IMR-90 (cell line): ENCODE data around the gene AQP12B. TPM values are rescaled to one million over a fixed set of nuclear protein-coding genes. Genes with fewer than 3 reads are reported as not detected.

Experiments used
- ATAC-seq: fragments of 200-7000 bp; cut with Tn5 transposase; 2 replicates; pipeline ENCODE4 v1.9.1; 2020; ENCODE audit warnings: low read depth, mild to moderate bottlenecking, moderate library complexity
- BruUV-seq: library from RNA; stranded (reverse); fragments of 400-500 nt; replicated peaks from 2 replicates; lab custom pipeline; 2021; lab: Mats Ljungman, UMichigan
- CTCF ChIA-PET: fragments of 300-600 bp; formaldehyde crosslinking; extraction: SDS; loops from one replicate; lab custom pipeline; 2021; ENCODE audit warnings: antibody characterized with exemption; lab: Yijun Ruan, JAX
- POLR2A ChIA-PET: fragments of 300-600 bp; sonication (Branson Sonifier 250); formaldehyde crosslinking; loops from one replicate; lab custom pipeline; 2022; ENCODE audit warnings: antibody characterized with exemption; ENCODE audit not compliant: unreplicated experiment; lab: Charles Lee
- DNase-seq: peaks from one replicate; pipeline ENCODE4 v3.0.0; 2013
- H2AFZ ChIP-seq: replicated peaks from 2 replicates; pipeline ENCODE3; 2013; ENCODE audit warnings: low read length, mild to moderate bottlenecking; ENCODE audit not compliant: poor library complexity
- H2AK5ac ChIP-seq: 2 replicates; pipeline ENCODE4 v1.6.1; 2013; ENCODE audit warnings: low read depth, low read length, inconsistent platforms
- H2AK9ac ChIP-seq: replicated peaks from 2 replicates; pipeline ENCODE3; 2013; ENCODE audit warnings: mild to moderate bottlenecking, low read depth, low read length, moderate library complexity; ENCODE audit not compliant: poor library complexity
- H2BK120ac ChIP-seq: 2 replicates; pipeline ENCODE4 v1.6.1; 2013; ENCODE audit warnings: low read depth, low read length, inconsistent platforms
- H2BK15ac ChIP-seq: 3 replicates; pipeline ENCODE4 v1.6.1; 2013; ENCODE audit warnings: low read depth, low read length, inconsistent platforms
- H2BK20ac ChIP-seq: 2 replicates; pipeline ENCODE4 v1.6.1; 2013; ENCODE audit warnings: low read depth, mild to moderate bottlenecking, inconsistent platforms, low read length, moderate library complexity
- H2BK5ac ChIP-seq: 2 replicates; pipeline ENCODE4 v1.6.1; 2013; ENCODE audit warnings: mild to moderate bottlenecking, low read depth, low read length, inconsistent platforms; ENCODE audit not compliant: poor library complexity, severe bottlenecking
- H3K14ac ChIP-seq: replicated peaks from 2 replicates; pipeline ENCODE4 v1.6.1; 2013; ENCODE audit warnings: low read depth, low read length, inconsistent platforms
- H3K18ac ChIP-seq: 2 replicates; pipeline ENCODE4 v1.6.1; 2013; ENCODE audit warnings: low read depth, low read length, control low read depth
- H3K23ac ChIP-seq: 2 replicates; pipeline ENCODE4 v1.6.1; 2013; ENCODE audit warnings: low read depth, low read length, inconsistent platforms
- H3K27ac ChIP-seq: 2 replicates; pipeline ENCODE4 v1.5.1; 2013; ENCODE audit warnings: mild to moderate bottlenecking, control low read depth, low read length; ENCODE audit not compliant: insufficient read depth
- H3K27me3 ChIP-seq: 2 replicates; pipeline ENCODE4 v1.6.1; 2013; ENCODE audit warnings: low read length; ENCODE audit not compliant: control insufficient read depth, insufficient read depth
- H3K36me3 ChIP-seq: 2 replicates; pipeline ENCODE4 v1.6.1; 2013; ENCODE audit warnings: low read length, mixed read lengths; ENCODE audit not compliant: control insufficient read depth, insufficient read depth
- H3K4ac ChIP-seq: 2 replicates; pipeline ENCODE4 v1.6.1; 2013; ENCODE audit warnings: low read depth, low read length, inconsistent platforms
- H3K4me1 ChIP-seq: 2 replicates; pipeline ENCODE4 v1.6.1; 2013; ENCODE audit warnings: low read length, mixed read lengths; ENCODE audit not compliant: control insufficient read depth, insufficient read depth
- H3K4me2 ChIP-seq: 2 replicates; pipeline ENCODE4 v1.6.1; 2013; ENCODE audit warnings: low read depth, mild to moderate bottlenecking, control low read depth, low read length, moderate library complexity
- H3K4me3 ChIP-seq: 2 replicates; pipeline ENCODE4 v1.5.1; 2013; ENCODE audit warnings: low read depth, mild to moderate bottlenecking, control low read depth, low read length, moderate library complexity; ENCODE audit not compliant: insufficient read depth
- H3K56ac ChIP-seq: 2 replicates; pipeline ENCODE4 v1.6.1; 2013; ENCODE audit warnings: low read length, inconsistent platforms; ENCODE audit not compliant: insufficient read depth; ENCODE audit errors: extremely low read depth
- H3K79me1 ChIP-seq, 2 experiments: 2 replicates each; pipeline ENCODE4 v1.6.1; 2013; ENCODE audit warnings: low read length in 2 of 2, inconsistent platforms in 1 of 2, low read depth in 1 of 2
- H3K9ac ChIP-seq: 2 replicates; pipeline ENCODE4 v1.6.1; 2013; ENCODE audit warnings: low read depth, low read length, control low read depth
- H3K9me1 ChIP-seq: 2 replicates; pipeline ENCODE4 v1.6.1; 2013; ENCODE audit warnings: low read length, inconsistent platforms; ENCODE audit not compliant: insufficient read depth
- H3K9me3 ChIP-seq: 2 replicates; pipeline ENCODE4 v1.6.1; 2013; ENCODE audit warnings: low read length; ENCODE audit not compliant: control insufficient read depth, insufficient read depth
- H4K20me1 ChIP-seq: 2 replicates; pipeline ENCODE4 v1.6.1; 2013; ENCODE audit warnings: low read length, inconsistent platforms; ENCODE audit not compliant: insufficient read depth
- H4K5ac ChIP-seq: 2 replicates; pipeline ENCODE4 v1.6.1; 2013; ENCODE audit warnings: mild to moderate bottlenecking, low read depth, low read length, control low read depth
- H4K8ac ChIP-seq, 2 experiments: 2 replicates each; pipeline ENCODE4 v1.6.1; 2013; ENCODE audit warnings: low read depth in 2 of 2, low read length in 2 of 2, control low read depth in 1 of 2, inconsistent platforms in 1 of 2
- H4K91ac ChIP-seq: 2 replicates; pipeline ENCODE4 v1.6.1; 2013; ENCODE audit warnings: low read depth, low read length, inconsistent platforms; ENCODE audit not compliant: insufficient read depth
- BHLHE40 ChIP-seq: fragments of 150-350 bp; IDR thresholded peaks from 2 replicates; pipeline ENCODE4 v1.6.1; 2016; ENCODE audit warnings: mild to moderate bottlenecking, low read depth, low read length
- CEBPB ChIP-seq: IDR thresholded peaks from 2 replicates; pipeline ENCODE4 v1.6.1; 2012; ENCODE audit warnings: low read depth, low read length, improper control_type of control experiment
- FOS ChIP-seq: fragments of 150-350 bp; IDR thresholded peaks from 2 replicates; pipeline ENCODE4 v1.6.1; 2016; ENCODE audit warnings: low read depth, low read length
- MAFK ChIP-seq: IDR thresholded peaks from 2 replicates; pipeline ENCODE4 v1.6.1; 2012; ENCODE audit warnings: low read depth, low read length, improper control_type of control experiment
- MAZ ChIP-seq: IDR thresholded peaks from 2 replicates; pipeline ENCODE4 v1.6.1; 2012; ENCODE audit warnings: low read depth, mild to moderate bottlenecking, low read length, improper control_type of control experiment, moderate library complexity, borderline replicate concordance
- MXI1 ChIP-seq: IDR thresholded peaks from 2 replicates; pipeline ENCODE4 v1.6.1; 2012; ENCODE audit warnings: low read depth, mild to moderate bottlenecking, low read length, moderate library complexity, borderline replicate concordance
- NFE2L2 ChIP-seq: fragments of 150-350 bp; IDR thresholded peaks from 2 replicates; pipeline ENCODE4 v1.6.1; 2016; ENCODE audit warnings: low read depth, mild to moderate bottlenecking, low read length
- POLR2A ChIP-seq: IDR thresholded peaks from 2 replicates; pipeline ENCODE4 v1.6.1; 2012; ENCODE audit warnings: mild to moderate bottlenecking, low read depth, low read length
- RAD21 ChIP-seq: IDR thresholded peaks from 2 replicates; pipeline ENCODE4 v1.6.1; 2012; ENCODE audit warnings: low read length, improper control_type of control experiment
- RCOR1 ChIP-seq: IDR thresholded peaks from 2 replicates; pipeline ENCODE4 v1.6.1; 2012; ENCODE audit warnings: mild to moderate bottlenecking, low read length, improper control_type of control experiment; ENCODE audit not compliant: insufficient replicate concordance
- RFX5 ChIP-seq: IDR thresholded peaks from 2 replicates; pipeline ENCODE4 v1.8.0; 2012; ENCODE audit warnings: low read depth, mild to moderate bottlenecking, low read length, moderate library complexity
- SMC3 ChIP-seq: fragments of 150-350 bp; IDR thresholded peaks from 2 replicates; pipeline ENCODE4 v1.6.1; 2016; ENCODE audit warnings: low read depth, mild to moderate bottlenecking, antibody characterized with exemption, low read length, moderate library complexity
- WGBS, 2 experiments: methylation state at CpG; one replicate each; pipeline versions ENCODE4 v1.1.5 to v1.1.7; 2013; ENCODE audit warnings: missing lambda C conversion rate in 2 of 2; ENCODE audit not compliant: insufficient read length in 1 of 2; ENCODE audit errors: extremely low coverage in 2 of 2; 5-methylcytosine and 5-hydroxymethylcytosine counted together
- dilution Hi-C: fragments of 300-500 bp; cut with HindIII; formaldehyde crosslinking; loops from one replicate; pipeline ENCODE4 v1.14.3; 2018; ENCODE audit warnings: low sequenced_read_pairs; ENCODE audit not compliant: unreplicated experiment
- in situ Hi-C: fragments of 300-500 bp; cut with MboI; formaldehyde crosslinking; loops from 3 replicates; pipeline ENCODE4 v1.14.3; 2019; ENCODE audit warnings: low sequenced_read_pairs, inconsistent platforms, mixed read lengths
- intact Hi-C: fragments of 100-400 bp; cut with micrococcal nuclease; formaldehyde crosslinking; loops from 2 replicates; pipeline ENCODE4 v1.10.0; 2022
- polyA plus RNA-seq, 3 experiments: library from polyadenylated mRNA; depleted of rRNA; stranded (reverse); fragments of >200 nt; gene quantifications; 2 replicates each; pipeline ENCODE4 v1.2.3, GENCODE V29; 2012; ENCODE audit warnings: low replicate concordance in 1 of 3
- total RNA-seq: library from RNA; depleted of rRNA; stranded (reverse); fragments of >200 nt; gene quantifications from 2 replicates; pipeline ENCODE4 v1.2.3, GENCODE V29; 2012
- TF ChIP-seq, protein P1 (sequence below): fragments of 150-350 bp; IDR thresholded peaks from 2 replicates; pipeline ENCODE4 v1.6.1; 2017; ENCODE audit warnings: mild to moderate bottlenecking, antibody characterized with exemption, low read length, low read depth
- TF ChIP-seq, protein P2 (sequence below): conservative IDR thresholded peaks from 2 replicates; pipeline ENCODE4 v1.5.1; 2012; ENCODE audit warnings: mild to moderate bottlenecking, low read depth, low read length, improper control_type of control experiment
- TF ChIP-seq, protein P3 (sequence below): fragments of 150-350 bp; IDR thresholded peaks from 2 replicates; pipeline ENCODE4 v1.6.1; 2016; ENCODE audit warnings: low read depth, mild to moderate bottlenecking, low read length, moderate library complexity, borderline replicate concordance

AQP12B gene
- total and polyA plus RNA-seq, 2 of the 4 experiments (the other 2 are of a cell fraction) = not detected

DNA sequence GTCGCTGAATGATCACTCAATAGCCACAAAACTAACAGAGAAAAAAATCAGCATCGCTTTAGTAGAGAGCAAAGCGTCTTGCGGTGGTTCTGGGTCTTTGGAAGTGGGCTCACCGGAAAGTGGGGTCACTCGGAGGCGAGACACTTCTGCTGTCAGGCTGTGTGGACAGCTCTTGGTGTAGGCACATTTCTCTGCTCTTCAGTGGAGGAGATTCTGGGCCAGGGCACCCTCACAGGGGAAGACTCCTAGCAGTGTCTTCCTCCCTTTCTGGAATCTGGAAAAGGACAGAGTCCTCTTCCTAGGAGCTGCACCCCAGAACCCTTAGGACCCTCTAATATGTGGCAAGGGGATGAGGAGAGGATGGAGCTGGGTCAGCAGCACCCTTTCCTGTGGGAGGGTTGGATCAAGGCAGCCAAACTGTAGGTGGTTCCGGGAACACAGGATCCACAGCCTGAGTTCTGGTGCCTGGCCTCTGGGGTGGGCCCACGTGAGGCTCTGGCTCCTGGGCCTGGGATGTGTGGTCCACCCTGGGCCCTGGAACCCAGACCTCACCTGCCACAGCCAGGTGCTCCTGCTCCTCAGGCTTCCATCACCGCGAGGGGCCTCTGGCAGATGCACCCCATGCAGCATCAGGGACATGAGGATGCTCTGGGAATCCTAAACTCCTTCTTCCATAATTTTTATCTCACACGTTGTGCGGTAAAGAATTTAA lies 32.3 kb downstream of the AQP12B start:
- ATAC-seq (no peak), DNase-seq (no peak)
- Histone ChIP-seq H2AFZ (no peak overlapping the region), H4K8ac (no peak overlapping the region), H4K20me1 (no peaks in the 10 kb centered on the region), H2BK5ac (no peak overlapping the region), H3K18ac (no peak overlapping the region), H3K36me3 (no peaks in the 10 kb centered on the region), H3K23ac (no peak overlapping the region), H2BK20ac (no peak overlapping the region), H3K79me1 (no peaks in the 10 kb centered on the region), H3K9me1 (no peaks in the 10 kb centered on the region), H3K27me3 (peaks cover 70% of the 10 kb centered on the region), H3K4me2 (no peak overlapping the region), H3K4ac (no peak overlapping the region), H3K9me3 (no peaks in the 10 kb centered on the region; the same call in 1 of the 2 replicates), H2AK5ac (no peak overlapping the region), H3K56ac (no peak overlapping the region), H3K27ac (no peak overlapping the region), H3K4me1 (no peaks in the 10 kb centered on the region), H4K5ac (no peak overlapping the region), H2AK9ac (no peak overlapping the region), H3K4me3 (no peak overlapping the region), H2BK120ac (no peak overlapping the region), H4K91ac (no peak overlapping the region), H3K9ac (no peak overlapping the region), H2BK15ac (no peak overlapping the region), H3K14ac (no peak overlapping the region)
- ChIA-PET POLR2A (no interaction called here), CTCF (no interaction called here)
- intact Hi-C loops = no loop called here
- BruUV-seq = no TSS peak
- in situ Hi-C loops = no loop called here
- TF ChIP-seq SMC3 (no peak), CEBPB (no peak), BHLHE40 (no peak), FOS (no peak), RCOR1 (no peak), POLR2A (no peak), MAZ (no peak), MXI1 (no peak), RAD21 (no peak), RFX5 (no peak), NFE2L2 (no peak), MAFK (no peak)
- TF ChIP-seq, protein P1, sequence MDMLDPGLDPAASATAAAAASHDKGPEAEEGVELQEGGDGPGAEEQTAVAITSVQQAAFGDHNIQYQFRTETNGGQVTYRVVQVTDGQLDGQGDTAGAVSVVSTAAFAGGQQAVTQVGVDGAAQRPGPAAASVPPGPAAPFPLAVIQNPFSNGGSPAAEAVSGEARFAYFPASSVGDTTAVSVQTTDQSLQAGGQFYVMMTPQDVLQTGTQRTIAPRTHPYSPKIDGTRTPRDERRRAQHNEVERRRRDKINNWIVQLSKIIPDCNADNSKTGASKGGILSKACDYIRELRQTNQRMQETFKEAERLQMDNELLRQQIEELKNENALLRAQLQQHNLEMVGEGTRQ = no peak
- TF ChIP-seq, protein P2, sequence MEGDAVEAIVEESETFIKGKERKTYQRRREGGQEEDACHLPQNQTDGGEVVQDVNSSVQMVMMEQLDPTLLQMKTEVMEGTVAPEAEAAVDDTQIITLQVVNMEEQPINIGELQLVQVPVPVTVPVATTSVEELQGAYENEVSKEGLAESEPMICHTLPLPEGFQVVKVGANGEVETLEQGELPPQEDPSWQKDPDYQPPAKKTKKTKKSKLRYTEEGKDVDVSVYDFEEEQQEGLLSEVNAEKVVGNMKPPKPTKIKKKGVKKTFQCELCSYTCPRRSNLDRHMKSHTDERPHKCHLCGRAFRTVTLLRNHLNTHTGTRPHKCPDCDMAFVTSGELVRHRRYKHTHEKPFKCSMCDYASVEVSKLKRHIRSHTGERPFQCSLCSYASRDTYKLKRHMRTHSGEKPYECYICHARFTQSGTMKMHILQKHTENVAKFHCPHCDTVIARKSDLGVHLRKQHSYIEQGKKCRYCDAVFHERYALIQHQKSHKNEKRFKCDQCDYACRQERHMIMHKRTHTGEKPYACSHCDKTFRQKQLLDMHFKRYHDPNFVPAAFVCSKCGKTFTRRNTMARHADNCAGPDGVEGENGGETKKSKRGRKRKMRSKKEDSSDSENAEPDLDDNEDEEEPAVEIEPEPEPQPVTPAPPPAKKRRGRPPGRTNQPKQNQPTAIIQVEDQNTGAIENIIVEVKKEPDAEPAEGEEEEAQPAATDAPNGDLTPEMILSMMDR = no peak
- TF ChIP-seq, protein P3, sequence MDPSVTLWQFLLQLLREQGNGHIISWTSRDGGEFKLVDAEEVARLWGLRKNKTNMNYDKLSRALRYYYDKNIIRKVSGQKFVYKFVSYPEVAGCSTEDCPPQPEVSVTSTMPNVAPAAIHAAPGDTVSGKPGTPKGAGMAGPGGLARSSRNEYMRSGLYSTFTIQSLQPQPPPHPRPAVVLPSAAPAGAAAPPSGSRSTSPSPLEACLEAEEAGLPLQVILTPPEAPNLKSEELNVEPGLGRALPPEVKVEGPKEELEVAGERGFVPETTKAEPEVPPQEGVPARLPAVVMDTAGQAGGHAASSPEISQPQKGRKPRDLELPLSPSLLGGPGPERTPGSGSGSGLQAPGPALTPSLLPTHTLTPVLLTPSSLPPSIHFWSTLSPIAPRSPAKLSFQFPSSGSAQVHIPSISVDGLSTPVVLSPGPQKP = no peak
- no CpG with 5 or more reads among the region's 13 CpGs for WGBS, 2 experiments
- dilution Hi-C loops = no loop called here
